Occipital lobe (tissue), 2 donors: Measurements from ENCODE around the gene GALNT8. TPM values are rescaled to one million over a fixed set of nuclear protein-coding genes. Genes with fewer than 3 reads are reported as not detected.

Experiments used
- DNase-seq: peaks from one replicate; lab custom pipeline; 2025; lab: John Stamatoyannopoulos, UW
- total RNA-seq: library from RNA; depleted of rRNA; stranded (reverse); fragments of >200 nt; gene quantifications from one replicate; pipeline ENCODE4 v1.2.3, GENCODE V29; 2014

Gene GALNT8
- total RNA-seq, 1 donor from 2014 or later, result 43.5 TPM

DNA sequence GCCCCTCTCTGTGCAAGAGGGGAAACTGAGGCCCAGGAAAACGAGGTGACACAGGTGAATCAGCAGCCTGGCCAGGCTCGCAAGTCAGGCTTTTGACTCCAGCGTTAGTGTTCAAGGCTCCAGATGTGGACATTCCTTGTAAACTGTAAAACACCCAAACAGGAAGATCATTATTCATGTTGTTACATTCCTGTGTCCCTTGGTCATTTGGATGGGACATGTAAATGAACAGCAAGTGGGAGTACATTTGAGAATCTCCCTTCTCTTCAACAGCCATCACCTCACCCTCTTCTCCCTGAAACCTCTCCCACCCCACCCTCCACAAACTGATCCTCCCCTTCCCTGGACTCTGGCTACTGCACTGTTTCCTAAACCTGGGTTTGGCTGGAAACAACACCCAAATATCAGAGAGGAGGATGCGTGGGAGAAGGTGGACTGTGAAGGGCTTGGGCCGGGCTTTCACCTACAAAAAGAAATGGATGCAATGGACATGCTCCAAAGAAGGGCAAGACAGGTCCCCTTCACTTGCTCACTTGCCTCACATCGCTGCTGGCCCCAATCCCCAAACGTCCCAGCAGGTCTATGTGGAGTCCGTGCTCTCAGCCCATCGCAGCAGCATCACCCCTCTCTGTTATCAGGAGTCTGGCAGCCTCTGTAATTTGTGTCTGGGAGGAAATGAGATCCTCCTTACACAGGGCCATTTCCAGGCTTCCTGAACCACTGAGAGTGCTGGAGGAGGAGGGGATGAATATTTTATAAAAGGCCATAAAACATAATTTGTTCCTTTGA, 76.7 kb downstream of the GALNT8 start:
- DNase-seq, result no peak

- no peak for DNase-seq
Observed at GRCh38 chr12:4800555-4800954, 80.4 kb downstream of the GALNT8 start.

DNA sequence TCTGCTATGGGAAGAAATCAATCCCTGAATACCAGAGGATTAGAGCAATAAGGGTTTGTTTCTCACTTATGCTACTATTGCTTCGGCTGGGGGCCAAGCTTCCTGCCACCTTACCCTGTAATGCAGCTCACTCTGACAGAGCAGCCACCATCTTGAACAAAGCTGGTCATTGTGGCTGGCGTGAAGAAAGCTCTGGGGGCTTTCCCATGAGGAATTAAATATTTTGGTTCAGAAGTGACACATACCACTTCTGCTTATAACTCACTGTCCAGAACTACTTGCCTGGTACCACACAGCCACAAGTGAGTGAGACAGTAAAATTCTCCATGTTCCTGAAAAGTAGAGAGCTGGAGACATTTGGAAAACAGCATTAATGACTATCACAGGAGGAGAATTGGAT, 82.6 kb downstream of the GALNT8 start:
- no peak for DNase-seq

DNA sequence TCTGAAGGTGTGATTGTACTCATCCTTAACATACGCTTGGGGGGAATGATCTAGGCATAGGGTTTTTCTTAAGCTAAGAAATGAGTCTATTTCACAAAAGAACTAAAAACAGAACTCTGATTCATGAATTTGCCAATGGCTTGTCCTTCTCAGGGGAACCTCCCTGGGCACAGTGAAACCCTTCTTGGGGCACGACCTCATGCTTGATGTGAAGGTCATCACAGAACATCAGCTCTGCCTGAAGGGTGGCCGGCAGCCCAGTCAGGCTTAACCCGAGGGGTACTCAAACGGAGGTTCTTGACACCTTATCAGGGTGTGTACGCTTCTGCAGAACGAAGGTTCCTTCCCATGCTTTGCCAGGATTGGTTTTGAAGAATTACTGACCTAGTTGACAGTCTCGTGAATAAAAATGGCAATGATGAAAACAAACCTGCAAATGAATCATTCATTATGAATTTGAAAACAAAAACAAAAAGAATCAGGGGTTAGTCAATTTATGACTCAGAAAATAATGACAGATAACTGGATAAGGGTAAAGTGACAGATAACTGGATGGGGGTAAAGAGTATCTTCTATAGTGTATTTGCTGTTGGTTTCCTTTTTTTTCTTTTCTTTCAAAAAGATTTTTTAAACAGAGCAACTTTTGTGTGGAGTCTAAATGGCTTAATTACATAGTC, 86.4 kb downstream of the GALNT8 start:
- no peak for DNase-seq

DNA sequence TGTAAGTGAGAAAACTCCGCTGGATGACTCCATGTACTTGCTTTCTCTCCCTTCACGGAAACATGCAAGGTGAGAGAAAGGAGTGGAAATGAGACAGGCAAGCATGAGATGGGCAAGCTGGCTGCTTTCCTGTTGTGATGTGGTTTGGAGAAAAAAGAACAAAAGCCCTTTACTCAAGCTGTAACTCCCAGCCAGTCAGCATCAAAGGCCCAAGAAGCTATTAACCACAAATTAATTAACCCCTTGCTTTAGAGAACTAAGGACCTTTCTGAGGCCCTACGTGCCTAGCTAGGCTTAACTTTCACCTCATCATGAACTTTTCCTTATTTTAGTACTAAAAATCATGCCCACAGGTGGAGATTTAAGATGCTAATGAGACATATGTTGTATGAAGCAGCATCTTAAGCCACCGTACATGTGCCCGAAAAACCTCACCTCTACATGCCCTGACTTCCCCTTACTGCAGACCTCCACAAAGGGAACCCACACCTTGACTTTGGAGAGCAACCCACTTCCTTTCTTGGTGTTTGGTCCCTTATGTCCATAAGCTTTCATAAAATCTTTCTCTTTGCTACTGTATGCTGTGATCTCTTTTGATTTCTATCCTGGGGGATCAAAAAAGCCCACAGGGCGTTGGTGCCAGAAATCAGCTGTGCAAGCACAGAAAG, 87.0 kb downstream of the GALNT8 start:
- DNase-seq, result no peak

DNA sequence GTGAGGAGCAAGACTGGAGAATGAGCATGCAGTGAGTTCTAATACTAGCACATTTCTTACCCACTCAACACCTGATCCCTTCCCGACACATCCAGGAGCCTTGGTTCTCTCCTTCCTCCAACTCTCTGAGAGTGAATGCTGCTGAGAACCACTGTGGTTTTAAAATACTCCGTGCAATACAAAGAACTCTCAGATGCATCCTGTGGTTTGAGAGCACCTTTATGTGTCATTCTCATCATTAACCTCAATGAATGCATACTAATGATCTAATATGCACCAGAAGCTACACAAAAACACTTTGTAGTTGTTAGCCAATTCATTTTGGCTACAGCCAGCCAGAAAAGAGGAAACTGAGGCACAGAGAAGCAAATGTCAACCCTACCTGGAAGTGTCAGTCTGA, 87.6 kb downstream of the GALNT8 start:
- DNase-seq, result no peak

GRCh38 chr12:4809013-4809448, 88.8 kb downstream of the GALNT8 start:
- no peak for DNase-seq

GRCh38 chr12:4809449-4810218, 89.4 kb downstream of the GALNT8 start:
- no peak for DNase-seq

DNA sequence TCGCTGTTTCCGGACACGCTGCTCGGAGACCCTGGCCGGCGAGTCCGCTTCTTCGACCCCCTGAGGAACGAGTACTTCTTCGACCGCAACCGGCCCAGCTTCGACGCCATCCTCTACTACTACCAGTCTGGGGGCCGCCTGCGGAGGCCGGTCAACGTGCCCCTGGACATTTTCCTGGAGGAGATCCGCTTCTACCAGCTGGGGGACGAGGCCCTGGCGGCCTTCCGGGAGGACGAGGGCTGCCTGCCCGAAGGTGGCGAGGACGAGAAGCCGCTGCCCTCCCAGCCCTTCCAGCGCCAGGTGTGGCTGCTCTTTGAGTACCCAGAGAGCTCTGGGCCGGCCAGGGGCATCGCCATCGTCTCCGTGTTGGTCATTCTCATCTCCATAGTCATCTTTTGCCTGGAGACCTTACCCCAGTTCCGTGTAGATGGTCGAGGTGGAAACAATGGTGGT, 90.0 kb downstream of the GALNT8 start:
- DNase-seq, result no peak

- no peak for DNase-seq
Observed at GRCh38 chr12:4812624-4813327, 92.6 kb downstream of the GALNT8 start.

DNA sequence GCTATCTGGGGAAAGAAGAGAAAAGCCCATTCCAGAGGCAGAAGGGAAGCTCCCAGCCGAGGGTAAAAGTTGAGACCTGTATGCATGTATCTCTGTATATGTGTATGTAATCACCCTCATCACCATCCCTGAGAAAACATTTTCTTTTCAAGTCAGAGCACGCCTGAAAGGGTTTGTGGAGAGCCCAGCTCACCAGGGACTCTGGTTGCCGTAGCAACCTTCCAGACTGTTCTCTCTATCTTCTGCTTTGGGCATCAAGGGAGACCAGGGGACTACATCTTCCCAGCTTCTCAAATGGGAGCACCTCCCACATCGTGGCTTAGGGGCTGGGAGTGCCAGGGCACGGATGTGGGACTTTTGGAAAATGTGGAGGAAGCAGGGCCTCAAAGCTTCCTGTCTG, 93.5 kb downstream of the GALNT8 start:
- DNase-seq, result no peak

- DNase-seq, result no peak
Observed at GRCh38 chr12:4814485-4814884, 94.3 kb downstream of the GALNT8 start.

- DNase-seq, result no peak
Observed at GRCh38 chr12:4816744-4817525, 96.7 kb downstream of the GALNT8 start.

GRCh38 chr12:4817880-4818279, 97.7 kb downstream of the GALNT8 start:
- DNase-seq, result no peak

DNA sequence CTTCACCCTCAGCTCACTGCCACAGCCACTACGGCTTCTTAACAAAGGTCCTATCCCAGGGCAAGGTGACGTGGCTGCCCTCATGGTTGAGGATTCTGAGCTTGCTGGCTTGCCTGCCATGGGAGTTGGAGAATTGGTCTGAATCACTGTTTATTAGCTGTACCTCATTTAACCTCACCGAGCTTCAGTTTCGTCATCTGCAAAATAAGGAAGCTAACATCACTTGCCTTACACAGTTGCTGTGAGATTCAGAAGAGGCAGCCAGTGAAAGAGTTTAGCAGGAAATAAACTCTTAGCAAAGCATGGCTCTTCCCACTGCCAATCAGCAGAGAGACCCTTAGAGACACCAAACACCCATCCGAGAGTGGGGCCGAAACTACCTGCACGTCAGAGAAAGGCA, 99.5 kb downstream of the GALNT8 start:
- DNase-seq, result no peak

- no peak for DNase-seq
Observed at GRCh38 chr12:4820971-4821370, 100.8 kb downstream of the GALNT8 start.
